Lower leg skin (tissue), 3 donors: ENCODE data around the gene LMTK3.

ENCODE experiments used
- CTCF ChIP-seq, 3 donors: fragments of 450-650 bp; IDR thresholded peaks; one replicate each; pipeline ENCODE4 v1.5.1; 2016; ENCODE audit warnings: antibody characterized with exemption in 3 of 3, mild to moderate bottlenecking in 3 of 3, moderate library complexity in 2 of 3
- POLR2A ChIP-seq, 2 donors: fragments of 450-650 bp; IDR thresholded peaks; one replicate each; pipeline ENCODE4 v1.6.1; 2016 to 2017; ENCODE audit warnings: antibody characterized with exemption in 2 of 2, mild to moderate bottlenecking in 1 of 2, moderate library complexity in 1 of 2

- TF ChIP-seq CTCF (IDR thresholded peaks at IDR 0.05) (no peak), POLR2A (IDR thresholded peaks at IDR 0.05) (no peak)
Observed at GRCh38 chr19:48530770-48531169, 19.1 kb upstream of the LMTK3 start.
